ENCODE data around the gene WBP11.
A peak's percentile ranks its signal among the peaks of the same experiment; 100 is the strongest.

DNA sequence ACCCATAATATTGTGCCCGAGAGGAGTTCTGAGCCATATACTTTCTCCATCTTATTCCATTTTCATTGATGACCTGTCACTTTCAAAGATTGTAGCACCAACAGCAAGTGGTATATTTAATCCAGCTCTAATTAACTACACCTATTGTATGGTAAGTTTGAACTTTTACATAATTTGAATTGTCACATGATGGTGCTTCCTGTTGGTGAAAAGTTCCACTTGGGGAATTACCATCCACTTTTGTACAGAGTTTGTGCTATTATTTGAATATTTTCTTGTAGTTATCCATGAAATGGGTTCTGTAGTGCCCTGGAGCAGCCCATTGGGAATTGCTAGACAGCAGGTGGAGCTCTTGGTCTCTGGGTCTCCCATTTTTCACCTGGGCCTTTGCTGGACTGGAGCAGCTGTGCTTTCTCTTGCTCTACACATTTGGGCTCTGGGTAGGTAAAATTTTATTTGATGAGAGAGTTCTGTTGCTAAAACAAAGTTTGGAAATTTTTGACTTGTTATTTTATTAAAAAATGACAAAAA lies 7.7 kb upstream of the WBP11 start:
- TF ChIP-seq, protein P1, sequence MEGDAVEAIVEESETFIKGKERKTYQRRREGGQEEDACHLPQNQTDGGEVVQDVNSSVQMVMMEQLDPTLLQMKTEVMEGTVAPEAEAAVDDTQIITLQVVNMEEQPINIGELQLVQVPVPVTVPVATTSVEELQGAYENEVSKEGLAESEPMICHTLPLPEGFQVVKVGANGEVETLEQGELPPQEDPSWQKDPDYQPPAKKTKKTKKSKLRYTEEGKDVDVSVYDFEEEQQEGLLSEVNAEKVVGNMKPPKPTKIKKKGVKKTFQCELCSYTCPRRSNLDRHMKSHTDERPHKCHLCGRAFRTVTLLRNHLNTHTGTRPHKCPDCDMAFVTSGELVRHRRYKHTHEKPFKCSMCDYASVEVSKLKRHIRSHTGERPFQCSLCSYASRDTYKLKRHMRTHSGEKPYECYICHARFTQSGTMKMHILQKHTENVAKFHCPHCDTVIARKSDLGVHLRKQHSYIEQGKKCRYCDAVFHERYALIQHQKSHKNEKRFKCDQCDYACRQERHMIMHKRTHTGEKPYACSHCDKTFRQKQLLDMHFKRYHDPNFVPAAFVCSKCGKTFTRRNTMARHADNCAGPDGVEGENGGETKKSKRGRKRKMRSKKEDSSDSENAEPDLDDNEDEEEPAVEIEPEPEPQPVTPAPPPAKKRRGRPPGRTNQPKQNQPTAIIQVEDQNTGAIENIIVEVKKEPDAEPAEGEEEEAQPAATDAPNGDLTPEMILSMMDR (IDR thresholded peaks at IDR 0.05; ENCODE audit: low read depth, low read length): peak; percentile 47
- TF ChIP-seq EZH2phosphoT487 (IDR thresholded peaks at IDR 0.05; ENCODE audit: low read depth): no peak

Data from OCI-LY3 (cell line).